GM19468 (cell line): Measurements from ENCODE around the gene TMEM187.
"Not testable (repeated sequence)": the region's sequence is repeated elsewhere in the genome, so short reads cannot be mapped to it uniquely, and the experiment has no call there.

ENCODE experiments used
- ATAC-seq: cut with Tn5 transposase; IDR thresholded peaks from one replicate; pipeline ENCODE4 v1.9.1; 2021; ENCODE audit warnings: mild to moderate bottlenecking, moderate library complexity, moderate number of reproducible peaks; ENCODE audit not compliant: unreplicated experiment; ENCODE audit errors: extremely low read depth

Gene TMEM187

DNA sequence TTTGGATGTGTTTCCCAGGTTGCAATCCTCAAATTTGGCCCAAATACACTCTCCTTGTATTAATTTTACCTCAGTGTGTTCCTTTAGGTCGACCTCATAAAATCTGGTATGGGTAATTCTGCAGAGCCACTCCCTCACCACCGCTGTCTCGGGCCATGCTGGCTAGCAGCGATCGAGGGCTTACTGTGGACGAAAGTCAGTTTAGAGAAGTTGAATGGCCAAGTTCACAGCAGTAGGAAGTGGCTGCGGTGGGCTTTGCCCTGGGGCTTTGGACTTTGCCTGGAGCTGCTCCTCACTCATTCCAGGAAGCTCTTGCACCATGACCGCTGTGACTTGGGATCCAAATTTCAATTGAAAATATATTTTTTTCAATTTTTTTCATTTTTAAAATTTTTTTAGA lies 19.6 kb downstream of the TMEM187 start:
- no peak for ATAC-seq

DNA sequence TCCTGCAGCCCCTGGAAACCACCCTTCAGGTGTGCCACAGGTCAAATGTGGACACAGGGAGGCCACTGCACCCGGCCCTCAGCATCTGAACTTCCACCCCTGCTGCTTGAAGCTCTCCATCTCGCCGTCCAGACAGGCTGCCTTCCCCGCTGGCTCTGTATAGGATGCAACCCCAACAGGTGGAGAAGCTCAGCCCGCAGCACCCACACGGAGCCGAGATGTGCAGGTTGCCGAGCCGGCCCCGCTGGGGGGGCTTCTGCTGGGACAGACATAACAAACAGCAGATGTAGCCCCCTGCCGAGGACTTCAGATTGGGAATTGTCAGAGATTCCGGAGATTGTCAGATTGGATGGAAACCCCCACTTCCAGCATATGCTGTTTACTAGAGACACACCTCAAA lies 20.5 kb downstream of the TMEM187 start:
- no peak for ATAC-seq

DNA sequence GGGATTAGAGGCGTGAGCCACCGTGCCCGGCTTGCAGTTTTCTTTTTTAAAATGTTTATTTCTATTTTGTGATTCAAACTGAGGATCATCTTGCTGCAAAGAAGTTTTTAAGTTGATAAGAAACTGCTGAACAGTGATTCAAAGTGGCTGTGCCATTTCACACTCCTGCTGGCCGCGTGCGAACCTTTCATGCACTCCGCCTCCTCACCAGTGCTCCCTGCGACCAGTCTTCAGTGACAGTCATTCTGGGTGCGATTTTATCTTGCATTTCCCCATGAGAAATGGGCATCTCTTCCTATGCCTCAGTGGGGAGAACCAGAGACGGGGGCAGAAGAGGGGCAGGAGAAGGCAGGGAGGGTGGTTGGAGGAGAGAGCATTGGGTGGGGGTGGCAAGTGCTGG lies 21.4 kb downstream of the TMEM187 start:
- no peak for ATAC-seq

DNA sequence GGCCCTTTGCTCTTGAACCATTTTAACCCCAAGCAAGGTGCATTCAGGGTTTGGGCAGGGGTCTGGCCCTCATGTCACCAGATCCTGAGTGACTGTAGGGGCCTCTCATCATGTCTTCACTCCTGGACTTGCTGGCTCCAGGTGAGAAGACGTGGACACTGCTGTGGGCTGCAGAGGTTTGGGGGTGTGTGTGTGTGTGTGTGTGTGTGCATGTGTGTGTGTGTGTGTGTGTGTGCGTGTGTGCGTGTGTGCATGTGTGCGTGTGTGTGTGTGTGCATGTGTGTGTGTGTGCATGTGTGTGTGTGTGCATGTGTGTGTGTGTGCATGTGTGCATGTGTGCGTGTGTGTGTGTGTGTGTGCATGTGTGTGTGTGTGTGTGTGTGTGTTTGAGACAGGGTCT lies 21.8 kb downstream of the TMEM187 start:
- ATAC-seq, result not testable (repeated sequence)

GRCh38 chrX:153995504-153995903 lies 22.9 kb downstream of the TMEM187 start:
- no peak for ATAC-seq

- no peak for ATAC-seq
Observed at GRCh38 chrX:153999359-154000037, 26.9 kb downstream of the TMEM187 start.

GRCh38 chrX:154000051-154000450 lies 27.5 kb downstream of the TMEM187 start:
- no peak for ATAC-seq

DNA sequence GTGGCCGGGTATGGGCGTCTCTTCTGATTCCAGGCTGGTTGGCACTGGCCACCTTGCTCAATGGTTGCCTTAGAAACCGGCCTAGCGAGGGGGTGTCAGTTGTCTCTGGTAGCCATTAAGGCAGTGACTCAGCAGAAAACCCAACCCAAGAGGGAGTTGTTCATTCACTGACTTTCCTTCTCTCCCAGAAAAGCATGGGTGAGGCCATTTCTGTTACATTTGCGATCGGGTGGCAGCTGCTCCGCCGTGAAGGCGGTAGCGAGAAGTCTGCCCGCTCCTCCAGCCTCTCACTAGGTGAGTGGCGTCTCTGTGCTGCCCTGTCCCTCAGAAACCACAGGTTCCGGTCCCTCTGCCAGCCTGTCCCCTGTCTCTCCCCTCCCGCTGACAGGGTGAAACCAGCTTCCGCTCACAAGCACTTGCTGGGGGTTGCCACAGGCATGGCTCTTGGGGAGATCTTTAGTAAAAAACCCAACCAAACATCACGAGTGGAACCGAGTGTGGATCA lies 29.7 kb downstream of the TMEM187 start:
- ATAC-seq, result no peak

GRCh38 chrX:154004315-154004714 lies 31.8 kb downstream of the TMEM187 start:
- no peak for ATAC-seq

GRCh38 chrX:154006947-154007346 lies 34.4 kb downstream of the TMEM187 start:
- ATAC-seq, result no peak

DNA sequence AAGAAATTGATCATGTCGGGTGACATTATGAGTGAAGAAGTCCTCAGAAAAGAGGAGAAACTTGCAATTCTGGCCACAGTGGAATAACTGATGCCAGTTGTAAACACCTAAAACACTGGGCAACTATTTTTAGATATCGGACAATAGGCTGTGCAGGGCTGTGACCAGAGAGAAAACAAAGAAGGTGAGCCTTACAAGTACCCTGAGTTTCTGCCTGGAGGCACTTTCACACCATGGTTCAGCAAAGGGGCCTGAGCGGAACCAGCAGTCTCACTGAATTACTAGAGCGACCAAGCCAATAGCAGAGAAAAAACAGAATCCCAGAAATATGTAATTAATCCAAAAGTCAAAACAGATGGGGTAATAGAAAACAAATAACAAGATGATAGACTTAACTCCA lies 36.0 kb downstream of the TMEM187 start:
- ATAC-seq, result no peak

GRCh38 chrX:154010330-154011087 lies 38.0 kb downstream of the TMEM187 start:
- no peak for ATAC-seq

GRCh38 chrX:154011376-154012335 lies 39.1 kb downstream of the TMEM187 start:
- no peak for ATAC-seq

GRCh38 chrX:154012336-154012991 lies 39.9 kb downstream of the TMEM187 start:
- no peak for ATAC-seq

DNA sequence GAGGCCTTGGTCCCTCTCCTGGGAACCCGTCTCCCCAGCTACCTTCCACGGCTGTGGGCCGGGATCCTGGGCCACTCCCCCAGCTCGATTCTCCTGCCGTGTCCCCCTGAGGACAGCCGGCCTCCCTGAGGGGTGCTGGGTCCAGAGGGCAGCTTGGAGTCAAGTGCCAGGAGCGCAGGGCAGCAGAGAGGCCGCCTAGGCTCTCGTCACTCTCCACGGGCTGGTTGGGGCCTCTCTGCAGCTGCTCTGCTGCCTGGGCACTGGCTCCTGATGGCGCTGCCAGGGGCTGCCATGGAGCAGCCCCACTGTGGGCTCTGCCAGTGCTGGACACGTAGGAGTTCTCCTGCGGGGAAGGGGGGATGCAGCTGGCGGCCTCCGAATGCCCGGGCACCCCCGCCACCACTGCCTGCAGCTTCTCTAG lies 40.5 kb downstream of the TMEM187 start:
- ATAC-seq, result no peak

DNA sequence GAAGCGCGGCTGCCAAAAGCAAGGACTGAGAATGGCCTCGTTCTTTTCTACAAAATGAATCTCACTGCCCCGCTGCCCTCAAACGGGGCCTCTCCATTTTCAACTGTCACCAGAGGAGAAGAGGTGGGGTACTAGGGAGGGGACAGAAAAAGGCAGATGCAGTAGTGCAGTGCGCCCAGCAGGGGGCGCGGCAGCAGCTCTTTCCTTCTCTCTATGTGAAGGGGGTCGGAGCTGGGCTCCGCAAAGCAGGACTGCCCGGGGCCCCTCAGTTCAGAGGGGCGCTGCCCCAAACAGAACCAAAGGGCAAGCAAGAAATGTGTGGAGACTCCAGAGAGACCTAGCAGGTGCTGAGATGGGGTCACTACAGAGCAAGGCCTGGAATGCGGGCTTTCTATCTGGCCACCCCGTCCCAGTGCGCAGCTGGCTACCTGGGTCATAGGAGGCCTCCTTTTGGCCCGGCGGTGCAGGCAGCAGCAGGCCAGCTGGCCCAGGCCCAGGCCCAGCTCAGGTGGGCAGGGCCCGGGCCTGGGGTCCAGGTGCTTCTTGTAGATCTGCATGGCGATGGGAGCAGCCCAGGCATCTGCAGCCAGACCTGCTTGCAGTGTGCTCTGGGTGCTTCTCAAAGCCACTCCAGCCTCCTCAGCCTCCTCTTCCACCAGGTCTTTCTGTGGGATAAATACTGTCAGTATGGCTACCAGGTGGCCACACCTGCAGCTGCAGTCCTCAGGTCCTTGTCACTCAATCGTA lies 41.2 kb downstream of the TMEM187 start:
- ATAC-seq, result no peak

- no peak for ATAC-seq
Observed at GRCh38 chrX:154014429-154015380, 42.2 kb downstream of the TMEM187 start.

DNA sequence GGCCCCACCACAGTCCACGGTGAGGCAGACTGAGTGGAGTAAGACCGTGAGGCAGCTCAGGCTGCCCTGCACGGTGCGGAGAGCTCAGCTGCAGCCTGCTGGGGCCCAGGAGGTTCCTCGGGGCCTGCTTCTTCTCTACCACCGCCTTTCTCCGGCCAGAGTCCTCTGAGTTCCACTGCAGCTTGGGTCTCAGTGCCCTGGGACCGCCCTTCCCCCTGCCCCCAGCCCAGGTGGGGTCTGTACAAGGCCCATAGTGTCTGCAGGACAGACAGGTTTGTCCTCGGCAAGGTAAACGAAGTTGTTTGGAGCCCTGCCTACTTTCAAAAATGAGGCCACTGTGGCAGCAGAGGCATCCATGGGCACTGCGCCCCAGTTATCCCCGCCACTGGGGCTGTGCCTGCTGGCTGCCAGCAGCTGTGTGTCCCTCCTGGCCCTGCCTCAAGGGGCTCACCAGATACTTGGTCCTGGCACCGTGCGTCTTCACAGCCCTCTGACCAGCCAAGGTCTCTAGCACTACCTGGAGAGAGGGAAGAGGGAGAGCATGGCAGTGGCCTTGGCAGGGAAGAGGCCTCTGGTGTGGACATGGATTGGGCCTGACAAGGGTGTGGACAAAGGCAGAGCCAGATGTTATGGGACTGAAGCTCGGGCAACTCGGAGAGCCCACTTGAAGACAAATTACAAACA lies 43.2 kb downstream of the TMEM187 start:
- ATAC-seq, result no peak
